HepG2 (cell line): Measurements from ENCODE around the gene HABP4. TPM values are rescaled to one million over a fixed set of nuclear protein-coding genes. Genes with fewer than 3 reads are reported as not detected.

Source experiments
- FOSL2 ChIP-seq: sonication (generic); formaldehyde crosslinking; IDR thresholded peaks from 2 replicates; pipeline ENCODE4 v1.4.0; 2020; ENCODE audit warnings: missing genetic modification reagents
- IKZF1 ChIP-seq: fragments of 450-650 bp; IDR thresholded peaks from 2 replicates; pipeline ENCODE4 v1.7.1; 2016
- MED13 ChIP-seq: sonication (generic); formaldehyde crosslinking; IDR thresholded peaks from 2 replicates; pipeline ENCODE4 v1.5.0; 2020; ENCODE audit warnings: missing genetic modification reagents
- NPAS2 ChIP-seq: sonication (generic); formaldehyde crosslinking; IDR thresholded peaks from 2 replicates; pipeline ENCODE4 v1.8.0; 2022; ENCODE audit warnings: mild to moderate bottlenecking, missing genetic modification reagents, borderline replicate concordance
- PCBP2 ChIP-seq: fragments of 200-400 bp; formaldehyde crosslinking; optimal IDR thresholded peaks from 2 replicates; pipeline ENCODE3; 2018; ENCODE audit warnings: low read length, low read depth; ENCODE audit not compliant: poor library complexity, severe bottlenecking
- PHF8 ChIP-seq: sonication (generic); formaldehyde crosslinking; IDR thresholded peaks from 2 replicates; pipeline ENCODE4 v1.5.0; 2020; ENCODE audit warnings: missing genetic modification reagents
- SNRNP70 ChIP-seq: fragments of 200-400 bp; formaldehyde crosslinking; IDR thresholded peaks from 2 replicates; pipeline ENCODE4 v1.6.1; 2017; ENCODE audit warnings: mild to moderate bottlenecking, low read depth, low read length, moderate library complexity
- U2AF2 ChIP-seq: fragments of 200-400 bp; formaldehyde crosslinking; IDR thresholded peaks from 2 replicates; pipeline ENCODE4 v1.6.1; 2017; ENCODE audit warnings: low read depth, mild to moderate bottlenecking, low read length
- ZFP82 ChIP-seq: sonication (generic); formaldehyde crosslinking; IDR thresholded peaks from 2 replicates; pipeline ENCODE4 v1.5.1; 2020; ENCODE audit warnings: mild to moderate bottlenecking, missing genetic modification reagents, borderline replicate concordance
- ZNF225 ChIP-seq: sonication (generic); formaldehyde crosslinking; IDR thresholded peaks from 2 replicates; pipeline ENCODE4 v1.4.0; 2020; ENCODE audit warnings: mild to moderate bottlenecking, missing genetic modification reagents
- ZNF253 ChIP-seq: sonication (generic); formaldehyde crosslinking; IDR thresholded peaks from 2 replicates; pipeline ENCODE4 v1.8.0; 2022; ENCODE audit warnings: mild to moderate bottlenecking, missing genetic modification reagents, borderline replicate concordance
- ZNF607 ChIP-seq: sonication (generic); formaldehyde crosslinking; IDR thresholded peaks from 2 replicates; pipeline ENCODE4 v1.5.1; 2020; ENCODE audit warnings: missing genetic modification reagents, mild to moderate bottlenecking, borderline replicate concordance
- polyA plus RNA-seq, 8 experiments: library from polyadenylated mRNA; depleted of rRNA in 3 of 8; stranded (reverse) in 7 of 8; unstranded in 1 of 8; fragments of >200 nt; fragmentation: Illumina TruSeq in 4 of 8; extraction: Trizol in 4 of 8; gene quantifications; 2 replicates each; pipeline versions ENCODE4 v1.2.1 to v1.2.3, GENCODE V29; 2011 to 2016; ENCODE audit warnings: low read depth in 4 of 8, missing spikeins in 1 of 8, mixed read lengths in 1 of 8; ENCODE audit not compliant: insufficient read depth in 1 of 8
- total RNA-seq, 5 experiments: library from RNA; depleted of rRNA; stranded (reverse); fragments of >200 nt; fragmentation: Illumina TruSeq; extraction: Trizol; gene quantifications; 2 replicates each; pipeline ENCODE4 v1.2.3, GENCODE V29; 2016; ENCODE audit warnings: low read depth in 1 of 5
- TF ChIP-seq, protein P1 (sequence below): sonication (generic); formaldehyde crosslinking; IDR thresholded peaks from 2 replicates; pipeline ENCODE4 v1.8.1; 2023; ENCODE audit warnings: mild to moderate bottlenecking, missing genetic modification reagents
- TF ChIP-seq, protein P2 (sequence below): sonication (generic); formaldehyde crosslinking; IDR thresholded peaks from 2 replicates; pipeline ENCODE4 v1.4.0; 2020; ENCODE audit warnings: missing genetic modification reagents, borderline replicate concordance
- TF ChIP-seq, protein P3 (sequence below): sonication (generic); formaldehyde crosslinking; IDR thresholded peaks from 2 replicates; pipeline ENCODE4 v1.4.0; 2020; ENCODE audit warnings: mild to moderate bottlenecking, missing genetic modification reagents

Gene HABP4
- total and polyA plus RNA-seq, 2 of the 13 experiments (the other 11 are each of a cell fraction or from before 2014, with no cell fraction given) = 14.3 to 26.6 TPM

DNA sequence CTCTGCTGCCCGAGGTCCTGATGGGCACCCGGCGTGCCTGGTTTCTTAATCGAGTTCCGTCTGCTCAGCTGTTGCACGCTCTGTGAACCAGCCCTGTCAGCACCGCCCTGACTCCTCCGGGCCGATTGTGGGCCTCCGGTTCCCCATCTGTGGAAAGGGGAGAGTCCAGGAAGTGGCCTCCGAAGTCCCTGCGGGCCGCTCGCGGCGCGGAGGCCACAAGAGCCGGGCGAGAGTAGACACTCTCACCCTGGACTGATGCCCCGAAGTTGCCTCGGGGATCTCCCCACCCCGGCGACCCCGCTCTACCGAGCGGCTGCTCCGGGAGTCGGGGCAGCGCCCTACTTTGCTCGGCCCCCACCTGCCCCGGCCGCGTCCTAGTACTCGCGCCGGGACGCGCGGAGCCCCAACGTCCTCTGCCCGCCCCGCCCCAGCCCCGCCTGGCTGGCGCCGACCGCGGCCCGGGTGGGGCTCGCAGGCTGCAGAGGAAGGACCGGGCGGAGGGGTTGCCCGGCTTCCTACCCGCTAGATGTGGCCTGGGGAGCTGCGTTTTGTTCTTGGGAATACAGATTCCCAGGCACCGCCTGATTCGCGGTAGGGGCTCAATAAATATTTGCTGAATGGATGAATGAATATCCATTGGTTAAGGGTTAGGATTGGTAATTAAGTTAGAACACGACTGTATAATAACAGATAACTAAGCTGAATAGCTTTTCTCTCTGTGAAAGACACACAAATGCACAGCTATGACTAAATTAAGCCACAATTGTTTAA lies 30.9 kb upstream of the HABP4 start (continued):
- no peak for TF ChIP-seq PCBP2
- TF ChIP-seq ZNF253 (CRISPR knock-in tag) = peak; percentile 58; the same call in 1 of the 2 replicates
- peak; percentile 51; the same call in 1 of the 2 replicates for TF ChIP-seq FOSL2 (CRISPR knock-in tag)
- TF ChIP-seq ZFP82 = no peak
- TF ChIP-seq, protein P1, sequence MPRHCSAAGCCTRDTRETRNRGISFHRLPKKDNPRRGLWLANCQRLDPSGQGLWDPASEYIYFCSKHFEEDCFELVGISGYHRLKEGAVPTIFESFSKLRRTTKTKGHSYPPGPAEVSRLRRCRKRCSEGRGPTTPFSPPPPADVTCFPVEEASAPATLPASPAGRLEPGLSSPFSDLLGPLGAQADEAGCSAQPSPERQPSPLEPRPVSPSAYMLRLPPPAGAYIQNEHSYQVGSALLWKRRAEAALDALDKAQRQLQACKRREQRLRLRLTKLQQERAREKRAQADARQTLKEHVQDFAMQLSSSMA (CRISPR knock-in tag) = peak; percentile 59; the same call in 1 of the 2 replicates
- TF ChIP-seq, protein P2, sequence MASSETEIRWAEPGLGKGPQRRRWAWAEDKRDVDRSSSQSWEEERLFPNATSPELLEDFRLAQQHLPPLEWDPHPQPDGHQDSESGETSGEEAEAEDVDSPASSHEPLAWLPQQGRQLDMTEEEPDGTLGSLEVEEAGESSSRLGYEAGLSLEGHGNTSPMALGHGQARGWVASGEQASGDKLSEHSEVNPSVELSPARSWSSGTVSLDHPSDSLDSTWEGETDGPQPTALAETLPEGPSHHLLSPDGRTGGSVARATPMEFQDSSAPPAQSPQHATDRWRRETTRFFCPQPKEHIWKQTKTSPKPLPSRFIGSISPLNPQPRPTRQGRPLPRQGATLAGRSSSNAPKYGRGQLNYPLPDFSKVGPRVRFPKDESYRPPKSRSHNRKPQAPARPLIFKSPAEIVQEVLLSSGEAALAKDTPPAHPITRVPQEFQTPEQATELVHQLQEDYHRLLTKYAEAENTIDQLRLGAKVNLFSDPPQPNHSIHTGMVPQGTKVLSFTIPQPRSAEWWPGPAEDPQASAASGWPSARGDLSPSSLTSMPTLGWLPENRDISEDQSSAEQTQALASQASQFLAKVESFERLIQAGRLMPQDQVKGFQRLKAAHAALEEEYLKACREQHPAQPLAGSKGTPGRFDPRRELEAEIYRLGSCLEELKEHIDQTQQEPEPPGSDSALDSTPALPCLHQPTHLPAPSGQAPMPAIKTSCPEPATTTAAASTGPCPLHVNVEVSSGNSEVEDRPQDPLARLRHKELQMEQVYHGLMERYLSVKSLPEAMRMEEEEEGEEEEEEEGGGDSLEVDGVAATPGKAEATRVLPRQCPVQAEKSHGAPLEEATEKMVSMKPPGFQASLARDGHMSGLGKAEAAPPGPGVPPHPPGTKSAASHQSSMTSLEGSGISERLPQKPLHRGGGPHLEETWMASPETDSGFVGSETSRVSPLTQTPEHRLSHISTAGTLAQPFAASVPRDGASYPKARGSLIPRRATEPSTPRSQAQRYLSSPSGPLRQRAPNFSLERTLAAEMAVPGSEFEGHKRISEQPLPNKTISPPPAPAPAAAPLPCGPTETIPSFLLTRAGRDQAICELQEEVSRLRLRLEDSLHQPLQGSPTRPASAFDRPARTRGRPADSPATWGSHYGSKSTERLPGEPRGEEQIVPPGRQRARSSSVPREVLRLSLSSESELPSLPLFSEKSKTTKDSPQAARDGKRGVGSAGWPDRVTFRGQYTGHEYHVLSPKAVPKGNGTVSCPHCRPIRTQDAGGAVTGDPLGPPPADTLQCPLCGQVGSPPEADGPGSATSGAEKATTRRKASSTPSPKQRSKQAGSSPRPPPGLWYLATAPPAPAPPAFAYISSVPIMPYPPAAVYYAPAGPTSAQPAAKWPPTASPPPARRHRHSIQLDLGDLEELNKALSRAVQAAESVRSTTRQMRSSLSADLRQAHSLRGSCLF = no peak
- no peak for TF ChIP-seq IKZF1
- TF ChIP-seq PHF8 (CRISPR knock-in tag) = peak; percentile 70
- TF ChIP-seq ZNF607 (CRISPR knock-in tag) = 0 out of 2 replicates have a peak, but pooled peaks have one; percentile 29
- TF ChIP-seq U2AF2 = no peak
- TF ChIP-seq, protein P3, sequence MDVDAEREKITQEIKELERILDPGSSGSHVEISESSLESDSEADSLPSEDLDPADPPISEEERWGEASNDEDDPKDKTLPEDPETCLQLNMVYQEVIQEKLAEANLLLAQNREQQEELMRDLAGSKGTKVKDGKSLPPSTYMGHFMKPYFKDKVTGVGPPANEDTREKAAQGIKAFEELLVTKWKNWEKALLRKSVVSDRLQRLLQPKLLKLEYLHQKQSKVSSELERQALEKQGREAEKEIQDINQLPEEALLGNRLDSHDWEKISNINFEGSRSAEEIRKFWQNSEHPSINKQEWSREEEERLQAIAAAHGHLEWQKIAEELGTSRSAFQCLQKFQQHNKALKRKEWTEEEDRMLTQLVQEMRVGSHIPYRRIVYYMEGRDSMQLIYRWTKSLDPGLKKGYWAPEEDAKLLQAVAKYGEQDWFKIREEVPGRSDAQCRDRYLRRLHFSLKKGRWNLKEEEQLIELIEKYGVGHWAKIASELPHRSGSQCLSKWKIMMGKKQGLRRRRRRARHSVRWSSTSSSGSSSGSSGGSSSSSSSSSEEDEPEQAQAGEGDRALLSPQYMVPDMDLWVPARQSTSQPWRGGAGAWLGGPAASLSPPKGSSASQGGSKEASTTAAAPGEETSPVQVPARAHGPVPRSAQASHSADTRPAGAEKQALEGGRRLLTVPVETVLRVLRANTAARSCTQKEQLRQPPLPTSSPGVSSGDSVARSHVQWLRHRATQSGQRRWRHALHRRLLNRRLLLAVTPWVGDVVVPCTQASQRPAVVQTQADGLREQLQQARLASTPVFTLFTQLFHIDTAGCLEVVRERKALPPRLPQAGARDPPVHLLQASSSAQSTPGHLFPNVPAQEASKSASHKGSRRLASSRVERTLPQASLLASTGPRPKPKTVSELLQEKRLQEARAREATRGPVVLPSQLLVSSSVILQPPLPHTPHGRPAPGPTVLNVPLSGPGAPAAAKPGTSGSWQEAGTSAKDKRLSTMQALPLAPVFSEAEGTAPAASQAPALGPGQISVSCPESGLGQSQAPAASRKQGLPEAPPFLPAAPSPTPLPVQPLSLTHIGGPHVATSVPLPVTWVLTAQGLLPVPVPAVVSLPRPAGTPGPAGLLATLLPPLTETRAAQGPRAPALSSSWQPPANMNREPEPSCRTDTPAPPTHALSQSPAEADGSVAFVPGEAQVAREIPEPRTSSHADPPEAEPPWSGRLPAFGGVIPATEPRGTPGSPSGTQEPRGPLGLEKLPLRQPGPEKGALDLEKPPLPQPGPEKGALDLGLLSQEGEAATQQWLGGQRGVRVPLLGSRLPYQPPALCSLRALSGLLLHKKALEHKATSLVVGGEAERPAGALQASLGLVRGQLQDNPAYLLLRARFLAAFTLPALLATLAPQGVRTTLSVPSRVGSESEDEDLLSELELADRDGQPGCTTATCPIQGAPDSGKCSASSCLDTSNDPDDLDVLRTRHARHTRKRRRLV (CRISPR knock-in tag) = no peak
- TF ChIP-seq SNRNP70 = no peak
- no peak for TF ChIP-seq NPAS2 (CRISPR knock-in tag)
- TF ChIP-seq MED13 (CRISPR knock-in tag) = no peak
- peak; percentile 31; the same call in 1 of the 2 replicates for TF ChIP-seq ZNF225 (CRISPR knock-in tag)
